GM23338 (cell line): ENCODE results near the gene NCLN. TPM values are rescaled to one million over a fixed set of nuclear protein-coding genes. Genes with fewer than 3 reads are reported as not detected.

Experiments
- ATAC-seq: fragments of 200-7000 bp; cut with Tn5 transposase; 3 replicates; pipeline ENCODE4 v1.9.1; 2020
- DNase-seq: peaks from one replicate; pipeline ENCODE4 v3.0.0-alpha.2; 2015; ENCODE audit warnings: low spot score
- H2AFZ ChIP-seq: fragments of 200-600 bp; sonication (generic); 2 replicates; pipeline ENCODE4 v1.8.0; 2016; ENCODE audit warnings: antibody characterized with exemption, mild to moderate bottlenecking, moderate library complexity
- H3F3A ChIP-seq: fragments of 200-600 bp; sonication (generic); replicated peaks from 2 replicates; pipeline ENCODE4 v1.8.0; 2017; ENCODE audit warnings: antibody characterized with exemption, mixed run types, low read depth
- H3K27ac ChIP-seq: fragments of 200-600 bp; sonication (generic); 2 replicates; pipeline ENCODE4 v1.6.1; 2016; ENCODE audit warnings: low read depth
- H3K27me3 ChIP-seq: fragments of 200-600 bp; sonication (generic); 2 replicates; pipeline ENCODE4 v1.8.0; 2016; ENCODE audit warnings: mild to moderate bottlenecking, mixed run types, moderate library complexity; ENCODE audit not compliant: insufficient read depth
- H3K36me3 ChIP-seq: fragments of 200-600 bp; sonication (generic); 2 replicates; pipeline ENCODE4 v1.8.0; 2016; ENCODE audit warnings: mild to moderate bottlenecking; ENCODE audit not compliant: insufficient read depth
- H3K4me1 ChIP-seq: fragments of 200-600 bp; sonication (generic); 2 replicates; pipeline ENCODE4 v1.8.0; 2016; ENCODE audit warnings: mild to moderate bottlenecking, moderate library complexity; ENCODE audit not compliant: insufficient read depth
- H3K4me2 ChIP-seq: fragments of 200-600 bp; sonication (generic); 2 replicates; pipeline ENCODE4 v1.7.1; 2017; ENCODE audit warnings: mixed run types
- H3K4me3 ChIP-seq: fragments of 200-600 bp; sonication (generic); 2 replicates; pipeline ENCODE4 v1.6.1; 2016; ENCODE audit warnings: mixed run types
- H3K79me2 ChIP-seq: fragments of 200-600 bp; sonication (generic); replicated peaks from 2 replicates; pipeline ENCODE4 v1.8.0; 2017; ENCODE audit warnings: mild to moderate bottlenecking; ENCODE audit not compliant: insufficient read depth
- H3K9me2 ChIP-seq: fragments of 200-600 bp; sonication (generic); 2 replicates; pipeline ENCODE4 v1.8.0; 2017; ENCODE audit not compliant: insufficient read depth
- H4K20me1 ChIP-seq: fragments of 200-600 bp; sonication (generic); replicated peaks from 2 replicates; pipeline ENCODE4 v1.8.0; 2017; ENCODE audit warnings: mild to moderate bottlenecking; ENCODE audit not compliant: insufficient read depth
- H3K27ac Mint-ChIP-seq: 2 replicates; pipeline ENCODE4 v1.8.0; 2020; ENCODE audit warnings: inconsistent platforms, mild to moderate bottlenecking, moderate library complexity, mixed read lengths
- H3K27me3 Mint-ChIP-seq: 3 replicates; pipeline ENCODE4 v1.8.0; 2022; ENCODE audit warnings: low read depth, mild to moderate bottlenecking, moderate library complexity, mixed read lengths, inconsistent platforms; ENCODE audit not compliant: insufficient read depth, poor library complexity
- H3K36me3 Mint-ChIP-seq: 3 replicates; pipeline ENCODE4 v1.8.0; 2021; ENCODE audit warnings: low read depth, mild to moderate bottlenecking, inconsistent platforms, moderate library complexity, mixed read lengths
- H3K4me1 Mint-ChIP-seq: 3 replicates; pipeline ENCODE4 v1.8.0; 2020; ENCODE audit warnings: mild to moderate bottlenecking, inconsistent platforms, mixed read lengths
- H3K4me3 Mint-ChIP-seq: 3 replicates; pipeline ENCODE4 v1.8.0; 2021; ENCODE audit warnings: moderate library complexity, mild to moderate bottlenecking, inconsistent platforms, mixed read lengths
- H3K9me3 Mint-ChIP-seq: 3 replicates; pipeline ENCODE4 v1.8.0; 2020; ENCODE audit warnings: moderate library complexity, mild to moderate bottlenecking, inconsistent platforms, mixed read lengths
- CREB1 ChIP-seq: fragments of 250-450 bp; sonication (Bioruptor Pico); IDR thresholded peaks from 2 replicates; pipeline ENCODE4 v1.5.0; 2020; ENCODE audit warnings: low read depth, mild to moderate bottlenecking, moderate library complexity
- CTCF ChIP-seq, 2 experiments: fragments of 200-600 bp in 1 of 2; sonication (generic) in 1 of 2; conservative IDR thresholded peaks; 2 replicates each; pipeline versions ENCODE4 v1.5.1 to v1.6.1; 2016 to 2017; ENCODE audit warnings: antibody characterized with exemption in 2 of 2, low read depth in 2 of 2, mild to moderate bottlenecking in 2 of 2, moderate library complexity in 1 of 2
- ETS1 ChIP-seq: IDR thresholded peaks from 2 replicates; pipeline ENCODE4 v1.6.1; 2016; ENCODE audit warnings: antibody characterized with exemption
- EZH2 ChIP-seq: fragments of 200-600 bp; sonication (generic); IDR thresholded peaks from one replicate; pipeline ENCODE4 v1.8.0; 2017; ENCODE audit warnings: antibody characterized with exemption, mild to moderate bottlenecking, low read depth; ENCODE audit not compliant: unreplicated experiment
- EZH2phosphoT487 ChIP-seq: fragments of 200-600 bp; sonication (generic); IDR thresholded peaks from one replicate; pipeline ENCODE4 v1.8.1; 2018; ENCODE audit warnings: antibody characterized with exemption; ENCODE audit not compliant: unreplicated experiment
- JUNB ChIP-seq: IDR thresholded peaks from one replicate; pipeline ENCODE4 v1.6.1; 2016; ENCODE audit warnings: antibody characterized with exemption; ENCODE audit not compliant: unreplicated experiment
- NANOG ChIP-seq: IDR thresholded peaks from 2 replicates; pipeline ENCODE4 v1.6.1; 2016; ENCODE audit warnings: antibody characterized with exemption, borderline replicate concordance
- POLR2AphosphoS5 ChIP-seq: IDR thresholded peaks from 2 replicates; pipeline ENCODE4 v1.6.1; 2016; ENCODE audit warnings: antibody characterized with exemption, low read depth
- REST ChIP-seq: IDR thresholded peaks from one replicate; pipeline ENCODE4 v1.6.1; 2018; ENCODE audit warnings: antibody characterized with exemption; ENCODE audit not compliant: unreplicated experiment
- STAT1 ChIP-seq: IDR thresholded peaks from one replicate; pipeline ENCODE4 v1.6.1; 2016; ENCODE audit warnings: antibody characterized with exemption; ENCODE audit not compliant: unreplicated experiment
- ZNF114 ChIP-seq: fragments of 250-450 bp; sonication (Bioruptor Pico); IDR thresholded peaks from 2 replicates; pipeline ENCODE4 v1.5.0; 2020; ENCODE audit warnings: mild to moderate bottlenecking, moderate library complexity
- ZNF331 ChIP-seq: fragments of 250-450 bp; sonication (Bioruptor Pico); IDR thresholded peaks from 2 replicates; pipeline ENCODE4 v1.5.0; 2020; ENCODE audit warnings: low read depth, mild to moderate bottlenecking, moderate library complexity
- polyA plus RNA-seq: library from polyadenylated mRNA; unstranded; fragments of >200 nt; fragmentation: Nextera tagmentation; extraction: Ambion mirVana; gene quantifications from 2 replicates; pipeline ENCODE4 v1.2.1, GENCODE V29; 2016
- total RNA-seq: library from RNA; depleted of rRNA; stranded (reverse); fragments of >200 nt; shearing (Covaris generic); gene quantifications from 2 replicates; pipeline ENCODE4 v1.2.3, GENCODE V29; 2014

The NCLN gene
- total and polyA plus RNA-seq, 2 experiments from 2014 or later, result 85.6 to 125 TPM

- TF ChIP-seq POLR2AphosphoS5 (no peak), STAT1 (no peak), CTCF (conservative IDR thresholded peaks at IDR 0.05; ENCODE audit: low read depth in 2 of 2) (no peak), ETS1 (no peak), JUNB (no peak), ZNF114 (CRISPR knock-in tag) (no peak), ZNF331 (no peak), EZH2phosphoT487 (no peak)
Observed at GRCh38 chr19:3245050-3245449, 59.3 kb downstream of the NCLN start (continued).

- peaks cover 1% of the 10 kb centered on the region for H4K20me1 ChIP-seq
- Mint-ChIP-seq H3K9me3 (peaks cover 15% of the 10 kb centered on the region), H3K27ac (no peak overlapping the region), H3K4me3 (no peak overlapping the region; the same call in 2 of the 3 replicates), H3K36me3 (peaks cover 22% of the 10 kb centered on the region), H3K4me1 (peaks cover 2% of the 10 kb centered on the region; the same call in 1 of the 3 replicates), H3K27me3 (peaks cover 6% of the 10 kb centered on the region)
- peaks cover 6% of the 10 kb centered on the region; the same call in 1 of the 2 replicates for H3F3A ChIP-seq
- H3K4me3 ChIP-seq, result no peak overlapping the region
- no peaks in the 10 kb centered on the region for H3K9me2 ChIP-seq
- H3K79me2 ChIP-seq, result no peaks in the 10 kb centered on the region
- DNase-seq (no peak), ATAC-seq (no peak; the same call in 2 of the 3 replicates)
- no peaks in the 10 kb centered on the region; the same call in 1 of the 2 replicates for H3K4me1 ChIP-seq
- H3K27me3 ChIP-seq, result no peaks in the 10 kb centered on the region
- no peak overlapping the region for H3K27ac ChIP-seq
- H3K36me3 ChIP-seq, result no peaks in the 10 kb centered on the region
- H3K4me2 ChIP-seq, result no peak overlapping the region
- H2AFZ ChIP-seq, result no peak overlapping the region
- TF ChIP-seq ZNF331 (no peak), STAT1 (no peak), JUNB (no peak), NANOG (no peak), CREB1 (CRISPR knock-in tag) (no peak), ETS1 (no peak), CTCF (conservative IDR thresholded peaks at IDR 0.05; ENCODE audit: low read depth in 2 of 2) (no peak), EZH2 (no peak), REST (no peak), POLR2AphosphoS5 (no peak)
Observed at GRCh38 chr19:3248728-3249326, 63.1 kb downstream of the NCLN start.
